ENCODE measurements around the gene CAMKK1. TPM values are rescaled to one million over a fixed set of nuclear protein-coding genes. Genes with fewer than 3 reads are reported as not detected.

The CAMKK1 gene
- total and polyA plus RNA-seq, 9 of the 15 experiments (the other 6 are each of a cell fraction or from before 2014, with no cell fraction given), result 0.34 to 7.5 (median 4.9) TPM

GRCh38 chr17:3917391-3917931 lies 24.6 kb upstream of the CAMKK1 start (continued):
- no peak for TF ChIP-seq PBX2 (CRISPR knock-in tag; IDR thresholded peaks at IDR 0.05; ENCODE audit: low read depth)
- no peak for TF ChIP-seq PBX2 (tag; conservative IDR thresholded peaks at IDR 0.05; ENCODE audit: low read depth)
- TF ChIP-seq ZNF408 (CRISPR knock-in tag; IDR thresholded peaks at IDR 0.05; ENCODE audit: low read depth), result no peak
- peak; percentile 74 for TF ChIP-seq ZBTB7A (IDR thresholded peaks at IDR 0.05; ENCODE audit: borderline replicate concordance, control insufficient read depth, low read depth, low read length)
- TF ChIP-seq REST (IDR thresholded peaks at IDR 0.05; ENCODE audit: borderline replicate concordance), result no peak
- no peak for TF ChIP-seq REST (CRISPR knock-in tag; IDR thresholded peaks at IDR 0.05; ENCODE audit: low read depth)
- TF ChIP-seq ZNF318 (IDR thresholded peaks at IDR 0.05; ENCODE audit: borderline replicate concordance in 1 of 2, low read depth in 1 of 2), result no peak
